SKM-1 treated with dmso at 0.1 percent for 144 hours (cell line): ENCODE results near the gene KCTD12.
A peak's percentile ranks its signal among the peaks of the same experiment; 100 is the strongest.

ENCODE experiments used
- DNase-seq: peaks from one replicate; lab custom pipeline; 2025; ENCODE audit not compliant: unreplicated experiment; lab: John Stamatoyannopoulos, UW

The KCTD12 gene

DNA sequence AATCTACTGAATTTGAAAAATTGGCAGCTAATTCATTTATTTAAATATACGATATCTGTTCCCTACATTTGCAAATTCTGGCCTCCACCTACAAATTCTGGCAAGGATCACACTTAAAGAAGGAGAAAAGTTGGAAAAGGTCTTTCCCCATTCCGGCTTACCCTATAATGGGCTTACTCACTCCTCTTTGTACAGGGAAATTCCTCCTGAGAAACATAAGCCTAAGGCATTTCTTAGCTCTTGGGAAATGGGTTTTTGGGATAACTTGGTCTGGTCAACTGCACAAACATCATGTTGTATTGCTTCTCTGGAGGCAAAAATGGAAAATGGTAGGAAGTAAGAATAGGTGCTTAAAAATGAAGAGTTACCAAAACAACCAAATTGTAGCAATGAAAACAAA, 25.5 kb downstream of the KCTD12 start:
- no peak for DNase-seq

DNA sequence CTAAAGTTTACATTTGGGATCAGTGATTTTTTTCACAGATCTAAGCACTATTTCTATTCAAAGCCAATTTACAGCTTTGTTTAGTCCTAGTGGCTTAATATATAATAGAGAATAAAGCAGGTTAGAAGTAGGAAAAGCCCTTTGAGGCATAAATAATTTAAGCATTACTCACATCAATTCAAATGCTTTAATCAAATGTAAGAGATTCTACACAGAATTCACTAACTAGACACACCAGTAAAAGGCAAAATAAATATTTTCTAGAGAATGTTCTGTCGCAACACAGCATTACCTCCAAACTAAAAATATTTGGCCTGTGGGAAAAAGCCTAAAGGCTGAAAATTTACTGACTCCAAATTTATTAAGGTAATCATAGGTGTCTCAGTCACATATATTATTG, 31.3 kb downstream of the KCTD12 start:
- no peak for DNase-seq

DNA sequence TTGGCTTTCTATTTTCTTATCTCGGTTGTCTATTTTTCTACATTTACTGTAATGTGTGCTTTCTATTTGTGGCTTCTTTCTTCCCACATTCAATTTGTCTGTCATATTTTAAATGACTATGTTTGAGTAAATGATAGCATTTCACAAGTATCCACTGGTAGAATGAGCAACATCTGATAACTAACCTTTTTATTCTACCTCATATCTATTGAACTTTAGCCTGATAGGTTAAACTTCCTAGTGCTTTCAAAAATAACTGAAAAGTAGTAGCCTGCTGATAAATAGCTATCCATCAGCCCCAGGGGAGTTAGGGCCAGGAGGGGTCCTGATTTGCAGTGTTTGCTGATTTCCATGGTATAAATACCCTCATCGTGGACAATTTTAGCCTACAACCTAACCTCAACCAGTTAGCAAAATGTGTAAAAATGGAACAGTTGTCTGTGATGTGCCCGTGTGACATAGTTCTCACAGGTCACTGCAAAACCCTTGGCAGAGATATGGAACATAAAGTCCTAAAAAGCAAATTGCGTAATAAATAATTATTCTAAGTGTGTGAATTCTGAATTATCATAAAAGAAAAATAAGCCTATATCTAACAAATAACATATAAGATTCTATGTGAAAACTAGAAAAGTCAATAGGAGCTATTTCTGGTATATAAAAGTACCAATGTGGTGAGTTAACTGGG, 32.1 kb downstream of the KCTD12 start:
- no peak for DNase-seq

DNA sequence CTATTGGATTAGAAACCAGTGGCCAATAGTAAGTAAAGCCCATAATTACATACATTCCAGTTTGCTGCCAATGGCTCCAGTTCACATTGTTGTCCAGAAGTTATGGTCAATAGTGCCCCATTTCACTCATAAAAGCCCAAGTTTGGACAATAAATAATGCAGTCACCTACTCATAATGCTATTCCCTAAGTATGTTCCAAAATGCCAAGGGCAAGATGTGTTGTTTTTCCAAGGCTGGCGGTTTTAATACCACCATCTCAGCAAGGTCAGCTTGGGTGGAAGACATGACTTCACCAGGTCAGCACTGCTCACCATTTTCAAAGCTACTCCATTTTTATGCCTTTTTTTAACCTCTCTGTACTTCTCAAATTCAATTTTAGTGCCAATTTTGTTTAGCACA, 32.7 kb downstream of the KCTD12 start:
- DNase-seq: no peak

DNA sequence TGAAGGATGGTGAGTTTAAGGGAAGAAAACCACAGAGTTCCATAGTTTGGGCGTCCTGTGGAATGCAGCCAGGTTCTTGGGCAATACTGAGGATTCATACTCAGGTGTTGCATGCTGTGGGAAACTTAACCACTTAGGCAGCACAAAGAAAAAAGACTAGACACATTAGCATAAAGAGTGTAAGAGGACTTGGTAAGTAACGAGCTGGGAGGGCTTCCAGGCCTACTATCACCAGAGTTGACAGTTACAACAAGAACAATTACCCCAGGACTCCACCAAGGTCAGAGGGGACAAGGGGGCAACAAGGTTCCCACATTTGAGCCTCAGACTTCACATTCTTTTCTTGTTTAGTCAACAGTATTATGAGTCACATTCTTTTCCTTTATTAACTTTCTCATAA, 33.2 kb downstream of the KCTD12 start:
- DNase-seq: no peak

DNA sequence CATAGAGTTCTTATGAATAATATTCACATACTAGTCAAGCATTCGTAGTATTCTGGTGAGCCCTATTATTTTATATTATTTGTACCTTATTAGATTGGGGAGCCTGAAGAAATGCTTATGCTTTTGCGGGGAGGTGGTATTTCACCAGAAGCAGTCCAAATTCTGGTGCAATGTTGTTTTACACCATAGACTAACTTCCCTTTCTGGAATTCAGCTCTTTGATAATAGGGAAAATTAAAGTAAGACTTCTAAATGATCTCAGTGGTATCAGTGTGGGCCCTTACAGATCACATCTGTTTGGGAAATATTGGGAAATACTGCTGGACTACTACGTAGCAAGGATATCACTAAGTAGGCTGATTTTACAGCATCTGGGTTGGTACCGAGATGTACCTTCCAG, 34.2 kb downstream of the KCTD12 start:
- no peak for DNase-seq

DNA sequence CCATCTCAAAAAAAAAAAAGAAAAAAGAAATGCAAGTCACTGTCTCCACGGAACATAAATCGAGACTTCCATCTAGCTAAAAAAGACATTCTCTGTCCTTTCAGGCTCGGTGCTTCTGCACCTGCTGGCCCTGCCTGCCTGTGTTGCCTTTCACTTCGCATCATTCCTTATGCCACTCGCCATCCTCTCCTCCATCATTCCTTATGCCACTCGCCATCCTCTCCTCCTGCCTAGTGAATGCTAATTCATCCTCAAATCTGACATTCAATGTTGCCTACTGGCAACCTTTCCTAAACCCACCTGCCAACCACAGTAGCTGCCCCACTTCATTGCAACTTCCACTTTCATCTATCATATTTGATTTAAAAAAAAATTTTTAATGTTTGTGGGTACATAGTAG, 36.7 kb downstream of the KCTD12 start:
- DNase-seq: no peak

DNA sequence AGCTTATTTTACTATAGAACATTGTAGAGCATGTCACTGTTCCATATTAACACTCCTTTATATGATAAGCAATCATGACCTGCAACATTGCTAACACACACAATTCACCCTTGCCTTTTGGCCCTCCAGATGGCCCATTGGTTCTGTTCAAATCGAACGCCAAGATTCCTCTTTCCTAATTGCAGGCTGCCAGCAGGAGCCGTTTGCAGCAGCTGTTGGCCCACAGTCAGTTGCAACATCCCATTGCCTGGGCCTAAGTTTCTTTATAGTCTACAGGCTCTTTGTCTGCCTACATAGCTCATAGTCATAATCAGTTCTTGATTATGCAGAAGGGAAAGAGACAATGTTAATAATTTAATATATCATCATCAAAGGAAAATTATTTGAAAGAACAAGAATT, 37.6 kb downstream of the KCTD12 start:
- DNase-seq: peak; percentile 52

DNA sequence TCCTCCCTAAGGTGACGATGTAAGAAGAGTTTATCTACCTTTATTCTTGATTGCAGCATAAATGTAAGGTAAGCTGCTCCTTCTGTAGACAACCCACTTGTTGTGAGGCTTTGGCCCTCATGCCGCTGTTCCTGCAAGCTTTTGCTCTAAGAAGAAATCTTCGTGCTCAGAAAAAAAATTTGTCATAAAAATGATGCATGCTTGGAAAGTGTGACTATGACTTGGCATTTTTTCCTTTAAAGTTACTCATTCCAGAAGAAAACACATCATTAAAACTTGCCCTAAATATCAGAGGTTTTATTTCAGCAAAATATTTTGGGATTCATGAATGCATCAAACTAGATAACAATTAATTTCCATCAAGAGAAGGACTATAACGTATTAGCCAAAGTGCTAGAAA, 39.8 kb downstream of the KCTD12 start:
- DNase-seq: no peak

DNA sequence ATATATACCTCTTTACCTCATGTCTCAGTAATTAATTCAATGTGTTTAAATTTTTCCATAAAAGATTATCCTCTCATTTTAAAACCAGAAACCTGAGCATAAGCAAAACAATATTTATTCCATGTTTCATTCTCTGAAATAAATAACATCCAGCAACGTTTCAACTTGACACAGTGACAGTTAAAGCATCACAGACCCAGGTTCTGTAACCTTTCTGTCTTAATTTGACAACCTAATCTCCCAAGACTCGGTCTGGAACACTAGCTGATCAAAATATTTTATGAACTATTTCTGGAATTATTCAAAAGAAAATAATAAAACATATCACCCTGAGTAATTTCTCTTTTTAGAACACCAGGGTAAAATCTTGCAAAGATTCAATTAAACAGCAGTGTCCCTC, 40.3 kb downstream of the KCTD12 start:
- no peak for DNase-seq

DNA sequence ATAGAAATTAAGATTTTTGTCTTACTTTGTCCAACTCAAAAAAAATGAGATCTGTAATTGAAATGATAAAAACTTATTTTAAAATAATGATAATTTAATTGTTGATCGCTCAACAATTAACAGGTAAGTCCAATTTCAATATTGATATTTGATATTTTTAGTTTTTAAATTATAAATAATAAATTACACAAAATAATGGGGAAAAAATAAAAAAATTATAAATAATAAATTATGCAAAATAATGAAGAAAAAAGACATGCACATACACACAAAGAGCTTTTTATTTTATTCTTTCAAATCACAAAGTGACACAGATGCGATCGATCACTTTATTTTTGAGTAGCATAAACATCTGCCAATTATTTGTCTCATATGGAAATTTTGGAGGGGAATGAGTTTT, 40.8 kb downstream of the KCTD12 start:
- no peak for DNase-seq

DNA sequence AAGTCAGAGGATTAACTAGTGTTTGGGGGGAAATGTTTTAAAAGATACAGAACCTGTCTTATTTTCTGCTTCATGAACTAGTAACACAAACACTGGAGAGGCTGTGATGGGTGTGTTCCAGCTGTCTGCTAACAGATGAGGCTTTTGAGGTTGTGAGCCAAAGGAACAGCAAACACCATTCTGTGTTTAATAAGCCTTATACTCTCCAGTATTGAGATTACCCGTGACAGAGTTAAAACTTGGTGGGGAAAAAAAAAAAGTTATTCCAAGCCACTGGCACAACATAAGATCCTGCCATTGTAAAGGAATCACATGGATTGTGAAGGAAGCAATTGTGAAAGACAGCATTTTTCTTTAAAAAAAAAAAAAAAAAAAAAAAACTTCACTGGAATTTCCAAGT, 48.4 kb downstream of the KCTD12 start:
- DNase-seq: no peak

DNA sequence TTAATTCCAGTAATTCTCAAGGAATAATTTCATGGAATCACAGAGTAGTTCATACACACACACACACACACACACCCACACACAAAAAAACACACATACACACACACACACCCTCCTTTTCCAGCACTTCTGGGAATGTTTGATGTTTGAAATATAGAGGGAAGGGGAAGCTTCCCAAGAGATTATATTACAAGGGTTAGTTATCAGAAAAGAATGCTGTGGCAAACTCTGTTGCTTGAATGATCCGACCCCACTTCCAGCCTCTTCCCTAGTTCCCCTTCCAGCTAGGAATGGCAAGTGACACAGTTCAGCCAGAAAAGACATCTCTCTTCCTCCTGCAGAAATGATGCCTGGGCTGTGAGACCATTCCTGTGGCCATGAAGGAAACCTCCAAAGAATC, 49.9 kb downstream of the KCTD12 start:
- DNase-seq: no peak

DNA sequence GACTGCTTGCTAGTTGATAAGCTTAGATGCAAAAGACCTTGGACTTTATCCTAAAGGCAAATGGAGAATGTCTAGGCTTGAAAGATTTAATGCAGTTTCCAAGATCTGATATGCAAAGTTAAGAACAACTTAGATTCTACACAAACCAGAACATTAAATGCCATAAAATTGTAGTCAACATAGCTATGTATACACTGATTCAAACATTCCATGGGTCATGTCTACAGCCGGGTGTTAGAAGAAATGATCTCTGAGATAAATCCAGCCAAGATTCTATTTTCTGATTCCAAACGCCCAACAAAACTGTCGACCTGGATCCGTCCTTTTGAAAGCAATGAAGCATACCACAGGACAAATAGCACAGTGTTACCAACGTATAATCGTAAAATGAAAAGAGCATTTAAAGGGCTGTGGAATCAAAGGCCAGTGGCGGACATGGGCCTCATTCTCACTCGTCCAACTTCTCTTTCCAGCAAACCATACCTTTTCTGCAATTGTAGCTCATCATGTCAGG, 52.7 kb downstream of the KCTD12 start:
- no peak for DNase-seq

DNA sequence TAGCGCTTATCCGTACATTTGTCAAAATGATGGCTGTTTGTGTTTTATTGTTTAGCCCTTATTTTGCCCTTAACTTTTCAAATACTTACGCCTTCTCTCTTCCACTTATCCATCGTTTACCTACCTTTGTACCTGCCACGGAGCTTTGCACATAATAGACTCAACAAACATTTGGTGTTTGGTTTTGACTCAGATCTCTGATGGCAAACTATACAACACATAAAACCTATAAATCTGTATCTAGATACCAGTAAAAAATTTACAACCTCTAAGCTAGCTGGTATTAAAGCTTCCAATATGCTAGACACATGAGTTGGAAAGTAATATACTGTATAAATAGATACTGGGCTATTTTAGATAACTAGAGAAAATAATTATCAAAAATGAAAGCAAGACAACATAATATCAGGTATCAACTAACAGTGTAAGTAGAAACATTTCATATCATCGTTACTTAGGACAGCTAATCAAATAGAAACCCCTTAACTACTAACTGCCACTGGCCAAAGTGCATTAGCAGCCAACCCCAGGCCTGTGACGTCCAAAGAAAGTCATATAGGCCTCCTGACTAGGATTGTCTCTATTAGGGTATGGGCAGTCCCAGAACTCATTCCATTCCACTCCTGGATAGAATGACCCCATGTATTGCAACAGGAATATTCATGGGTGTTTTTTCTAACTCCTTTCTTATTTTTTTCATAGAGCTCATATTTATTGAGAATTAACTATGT, 53.8 kb downstream of the KCTD12 start:
- no peak for DNase-seq

DNA sequence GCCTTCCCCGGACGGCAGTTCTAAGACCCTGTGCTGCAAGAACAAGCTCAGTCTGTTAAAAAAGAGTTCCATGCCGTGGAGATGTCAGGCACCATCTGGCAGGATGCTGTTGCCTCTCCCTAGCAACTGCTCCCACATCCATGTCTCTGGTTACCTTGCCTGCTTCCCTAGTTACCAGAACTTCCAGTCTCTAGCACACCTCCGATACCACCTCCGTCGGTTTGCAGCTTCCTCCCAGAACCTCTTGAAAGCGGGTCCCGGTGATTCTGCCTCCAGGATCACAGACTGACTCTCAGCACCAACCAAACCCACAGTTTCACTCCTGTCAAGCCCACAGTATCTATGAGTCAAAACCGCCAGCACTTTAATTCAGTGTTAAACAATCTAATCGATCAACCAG, 55.4 kb downstream of the KCTD12 start:
- no peak for DNase-seq
